ENCODE data around the gene IFNL4. TPM values are rescaled to one million over a fixed set of nuclear protein-coding genes. Genes with fewer than 3 reads are reported as not detected.

IFNL4 gene
- total RNA-seq, 2 donors from 2014 or later = not detected

DNA sequence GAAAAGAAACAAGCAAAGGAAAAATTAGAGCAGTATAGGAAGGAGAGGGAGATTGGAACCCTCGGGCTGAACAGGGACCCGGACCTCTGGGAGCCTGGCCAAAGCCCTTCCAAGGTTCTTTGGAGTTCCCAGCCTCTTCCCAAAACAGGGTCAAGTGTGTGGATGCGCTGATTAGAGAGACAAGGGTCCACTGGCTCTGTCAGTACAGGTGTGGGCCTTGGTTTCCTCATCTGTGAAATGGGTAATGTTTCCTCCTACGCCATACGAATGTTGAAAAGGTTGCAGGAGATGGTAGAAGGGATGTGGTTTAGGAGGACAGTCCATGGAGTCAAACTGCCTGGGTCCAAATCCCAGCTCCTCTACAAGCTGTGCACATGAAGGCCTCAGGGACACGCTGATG is 42.5 kb downstream of the IFNL4 start:
- Histone ChIP-seq H3K9ac (ENCODE audit: low read depth in 2 of 2, low read length in 2 of 2) (no peak overlapping the region), H3K36me3 (no peaks in the 10 kb centered on the region), H3K4me3 (no peak overlapping the region), H3K9me3 (no peaks in the 10 kb centered on the region), H3K27me3 (peaks cover 34% of the 10 kb centered on the region), H3K27ac (no peak overlapping the region), H3K4me1 (no peaks in the 10 kb centered on the region)
- DNase-seq = no peak
- intact Hi-C loops (cut with DNase I) = no loop called here
- TF ChIP-seq, protein P1, sequence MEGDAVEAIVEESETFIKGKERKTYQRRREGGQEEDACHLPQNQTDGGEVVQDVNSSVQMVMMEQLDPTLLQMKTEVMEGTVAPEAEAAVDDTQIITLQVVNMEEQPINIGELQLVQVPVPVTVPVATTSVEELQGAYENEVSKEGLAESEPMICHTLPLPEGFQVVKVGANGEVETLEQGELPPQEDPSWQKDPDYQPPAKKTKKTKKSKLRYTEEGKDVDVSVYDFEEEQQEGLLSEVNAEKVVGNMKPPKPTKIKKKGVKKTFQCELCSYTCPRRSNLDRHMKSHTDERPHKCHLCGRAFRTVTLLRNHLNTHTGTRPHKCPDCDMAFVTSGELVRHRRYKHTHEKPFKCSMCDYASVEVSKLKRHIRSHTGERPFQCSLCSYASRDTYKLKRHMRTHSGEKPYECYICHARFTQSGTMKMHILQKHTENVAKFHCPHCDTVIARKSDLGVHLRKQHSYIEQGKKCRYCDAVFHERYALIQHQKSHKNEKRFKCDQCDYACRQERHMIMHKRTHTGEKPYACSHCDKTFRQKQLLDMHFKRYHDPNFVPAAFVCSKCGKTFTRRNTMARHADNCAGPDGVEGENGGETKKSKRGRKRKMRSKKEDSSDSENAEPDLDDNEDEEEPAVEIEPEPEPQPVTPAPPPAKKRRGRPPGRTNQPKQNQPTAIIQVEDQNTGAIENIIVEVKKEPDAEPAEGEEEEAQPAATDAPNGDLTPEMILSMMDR (IDR thresholded peaks at IDR 0.05) = no peak

DNA sequence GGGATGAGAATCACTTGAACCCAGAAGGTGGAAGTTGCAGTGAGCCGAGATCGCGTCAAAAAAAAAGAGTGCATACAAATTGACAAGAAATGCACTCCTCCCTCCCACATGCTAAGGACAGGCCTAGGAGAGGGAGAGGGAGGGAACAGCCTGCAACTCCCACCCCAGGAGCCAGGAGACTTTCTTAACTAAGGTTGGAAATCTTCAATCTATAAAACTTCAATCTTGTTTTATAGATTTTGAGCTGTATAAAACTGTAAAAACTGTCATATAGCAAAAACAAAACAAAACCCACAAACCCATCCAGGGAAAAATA is 43.2 kb downstream of the IFNL4 start:
- Histone ChIP-seq H3K4me1 (no peaks in the 10 kb centered on the region), H3K27me3 (peaks cover 36% of the 10 kb centered on the region), H3K36me3 (no peaks in the 10 kb centered on the region), H3K9me3 (no peaks in the 10 kb centered on the region), H3K4me3 (no peak overlapping the region), H3K27ac (no peak overlapping the region), H3K9ac (ENCODE audit: low read depth in 2 of 2, low read length in 2 of 2) (no peak overlapping the region)
- intact Hi-C loops (cut with DNase I) = no loop called here
- TF ChIP-seq, protein P1 (IDR thresholded peaks at IDR 0.05) = no peak
- DNase-seq = no peak

DNA sequence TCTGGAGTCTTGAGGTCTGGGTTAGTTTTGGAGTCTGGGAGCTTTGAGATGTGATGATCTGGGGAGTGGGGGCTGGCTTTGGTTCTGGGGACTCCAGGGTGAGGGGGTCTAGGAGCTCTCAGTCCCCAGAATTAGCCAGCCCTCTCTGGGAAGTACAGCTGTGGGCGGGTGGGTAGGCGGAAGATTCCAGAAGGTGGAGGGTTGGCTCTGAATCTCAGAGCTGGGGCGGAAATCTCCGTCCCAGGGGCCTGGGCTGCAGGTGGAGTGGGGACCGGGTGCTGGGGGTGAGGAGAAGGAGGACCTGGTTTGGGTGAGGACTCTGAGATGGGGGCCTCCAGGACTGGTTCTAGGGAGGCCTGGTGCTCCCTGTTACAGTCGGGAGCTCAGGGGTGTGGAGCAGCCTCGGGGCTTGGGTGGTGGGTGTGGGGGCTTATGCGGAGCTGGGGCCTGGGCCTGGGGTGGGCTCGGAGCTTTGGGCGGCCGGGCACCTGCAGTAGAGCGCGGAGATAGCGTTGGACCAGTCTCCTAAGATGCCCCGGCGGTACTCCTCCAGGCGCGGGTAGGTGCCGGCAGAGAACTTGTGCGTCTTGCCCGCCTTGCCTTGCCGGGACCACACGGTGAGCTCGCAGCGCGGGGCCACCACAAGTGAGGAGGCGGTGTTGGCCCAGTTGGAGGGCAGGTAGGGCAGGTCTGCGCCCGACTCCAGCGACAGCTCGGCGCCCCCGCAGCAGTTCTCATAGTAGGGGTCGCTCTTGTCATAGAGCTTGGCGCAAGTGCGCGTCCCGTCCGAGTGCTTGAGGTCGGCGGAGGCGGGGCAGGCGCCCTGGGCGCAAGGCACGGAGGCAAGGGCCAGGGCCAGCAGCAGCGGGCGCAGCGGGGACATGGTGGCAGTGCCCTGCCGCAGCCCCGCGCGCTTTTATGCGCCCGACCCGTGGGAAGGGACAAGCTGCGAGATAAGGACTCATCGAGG is 45.0 kb downstream of the IFNL4 start, which contains the start of gene SYCN:
Gene SYCN, minus strand, starts transcription at position 892 of the 970 bp plus-strand sequence. Its CDS starts 9 bp downstream, at position 883.
- H3K9me3 ChIP-seq = no peaks in the 10 kb centered on the region
- no peak within 1 kb of the TSS for H3K27ac ChIP-seq
- H3K4me3 ChIP-seq = no peak within 1 kb of the TSS
- peaks cover 43% of the 10 kb centered on the region for H3K27me3 ChIP-seq
- no peaks in the 10 kb centered on the region for H3K36me3 ChIP-seq
- DNase-seq = no peak
- TF ChIP-seq, protein P1 (IDR thresholded peaks at IDR 0.05) = no peak
- no peaks in the 10 kb centered on the region for H3K4me1 ChIP-seq
- no peak within 1 kb of the TSS for H3K9ac ChIP-seq (ENCODE audit: low read depth in 2 of 2, low read length in 2 of 2)
- intact Hi-C loops (cut with DNase I) = no loop called here

DNA sequence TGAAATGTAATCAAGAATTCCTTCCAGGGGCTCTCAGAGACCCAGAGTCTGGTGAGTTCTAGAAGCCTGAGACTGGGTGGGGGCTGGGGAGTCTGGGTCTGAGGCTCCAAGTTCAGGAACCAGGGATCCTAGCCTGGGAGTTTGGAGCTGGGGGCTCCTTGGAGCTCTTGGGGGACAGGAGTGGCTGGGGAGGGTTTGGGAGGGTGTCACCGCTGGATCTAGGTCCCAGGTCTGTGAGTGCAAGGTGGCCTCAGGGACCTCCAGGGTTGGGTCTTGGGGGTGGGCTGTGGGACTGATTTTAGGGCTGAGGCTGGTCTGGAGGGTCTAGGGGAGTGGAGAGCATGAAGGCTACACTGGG is 45.7 kb downstream of the IFNL4 start:
- no peak overlapping the region for H3K4me3 ChIP-seq
- peaks cover 47% of the 10 kb centered on the region for H3K27me3 ChIP-seq
- DNase-seq = no peak
- no peaks in the 10 kb centered on the region for H3K36me3 ChIP-seq
- no peaks in the 10 kb centered on the region for H3K9me3 ChIP-seq
- intact Hi-C loops (cut with DNase I) = no loop called here
- TF ChIP-seq, protein P1 (IDR thresholded peaks at IDR 0.05) = no peak
- H3K4me1 ChIP-seq = no peaks in the 10 kb centered on the region
- H3K27ac ChIP-seq = no peak overlapping the region
- no peak overlapping the region for H3K9ac ChIP-seq (ENCODE audit: low read depth in 2 of 2, low read length in 2 of 2)

DNA sequence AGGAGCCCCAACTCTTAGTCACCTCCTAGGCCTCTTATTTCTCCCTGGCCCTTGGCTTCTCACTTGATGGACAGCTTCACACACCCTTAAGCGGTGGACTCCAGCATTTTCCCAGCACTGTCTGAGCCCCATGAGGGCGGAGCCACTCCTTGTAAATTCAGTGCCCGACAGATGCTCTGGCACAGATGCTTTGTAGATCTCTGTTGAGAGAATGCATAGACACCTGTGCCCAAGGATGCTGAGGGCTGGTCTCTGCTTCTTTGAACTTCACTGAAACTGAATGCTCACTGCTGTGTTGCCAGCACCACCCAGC is 47.9 kb downstream of the IFNL4 start:
- H3K9ac ChIP-seq (ENCODE audit: low read depth in 2 of 2, low read length in 2 of 2) = no peak overlapping the region
- H3K36me3 ChIP-seq = no peaks in the 10 kb centered on the region
- H3K4me3 ChIP-seq = no peak overlapping the region
- TF ChIP-seq, protein P1 (IDR thresholded peaks at IDR 0.05) = no peak
- H3K4me1 ChIP-seq = peaks cover 4% of the 10 kb centered on the region
- peaks cover 67% of the 10 kb centered on the region for H3K27me3 ChIP-seq
- intact Hi-C loops (cut with DNase I) = no loop called here
- DNase-seq = no peak
- H3K9me3 ChIP-seq = no peaks in the 10 kb centered on the region
- no peak overlapping the region for H3K27ac ChIP-seq
